Erythroblast (primary cell): ENCODE data around the gene SF3B1.
A peak's percentile ranks its signal among the peaks of the same experiment; 100 is the strongest.
"Not testable (repeated sequence)": the region's sequence is repeated elsewhere in the genome, so short reads cannot be mapped to it uniquely, and the experiment has no call there.

Source experiments
- DNase-seq, 2 experiments: peaks; one replicate each; lab custom pipeline; 2025; lab: John Stamatoyannopoulos, UW
- GATA1 ChIP-seq: IDR thresholded peaks from 2 replicates; pipeline ENCODE4 v1.6.1; 2011; ENCODE audit warnings: low read depth, mild to moderate bottlenecking, control low read depth, low read length, moderate library complexity
- POLR2A ChIP-seq: IDR thresholded peaks from 2 replicates; pipeline ENCODE4 v1.6.1; 2011; ENCODE audit warnings: mild to moderate bottlenecking, low read length

SF3B1 gene

GRCh38 chr2:197450465-197450864 lies 15.6 kb upstream of the SF3B1 start:
- TF ChIP-seq POLR2A = no peak
- no peak for TF ChIP-seq GATA1
- DNase-seq = no peak

GRCh38 chr2:197446844-197447243 lies 12.0 kb upstream of the SF3B1 start:
- DNase-seq = peak; percentile 49 to 50
- TF ChIP-seq GATA1 (no peak), POLR2A (no peak)

DNA sequence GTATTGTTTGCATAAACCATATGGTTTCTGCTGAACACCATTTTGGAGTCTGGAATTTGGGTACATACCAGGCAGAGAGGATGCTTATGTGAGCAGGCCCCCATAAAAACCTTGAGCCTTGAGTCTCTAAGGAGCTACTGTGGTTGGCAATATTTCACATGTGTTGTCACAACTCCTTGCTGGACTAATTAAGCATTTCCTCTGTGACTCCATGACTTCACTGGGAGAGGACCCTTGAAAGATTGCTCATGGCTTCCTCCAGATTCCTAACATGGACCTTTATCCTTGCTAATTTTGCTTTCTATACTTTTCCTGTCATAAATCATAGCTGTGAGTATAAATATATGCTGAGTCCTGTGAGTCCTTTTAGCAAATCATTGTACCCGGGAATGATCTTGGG lies 10.9 kb upstream of the SF3B1 start:
- no peak for TF ChIP-seq POLR2A
- no peak for TF ChIP-seq GATA1
- DNase-seq = no peak

- no peak for DNase-seq
- TF ChIP-seq GATA1 (no peak), POLR2A (no peak)
Observed at GRCh38 chr2:197442857-197443256, 8.0 kb upstream of the SF3B1 start.

- no peak for TF ChIP-seq POLR2A
- no peak for TF ChIP-seq GATA1
- no peak for DNase-seq
Observed at GRCh38 chr2:197437380-197437779, 2.6 kb upstream of the SF3B1 start.

DNA sequence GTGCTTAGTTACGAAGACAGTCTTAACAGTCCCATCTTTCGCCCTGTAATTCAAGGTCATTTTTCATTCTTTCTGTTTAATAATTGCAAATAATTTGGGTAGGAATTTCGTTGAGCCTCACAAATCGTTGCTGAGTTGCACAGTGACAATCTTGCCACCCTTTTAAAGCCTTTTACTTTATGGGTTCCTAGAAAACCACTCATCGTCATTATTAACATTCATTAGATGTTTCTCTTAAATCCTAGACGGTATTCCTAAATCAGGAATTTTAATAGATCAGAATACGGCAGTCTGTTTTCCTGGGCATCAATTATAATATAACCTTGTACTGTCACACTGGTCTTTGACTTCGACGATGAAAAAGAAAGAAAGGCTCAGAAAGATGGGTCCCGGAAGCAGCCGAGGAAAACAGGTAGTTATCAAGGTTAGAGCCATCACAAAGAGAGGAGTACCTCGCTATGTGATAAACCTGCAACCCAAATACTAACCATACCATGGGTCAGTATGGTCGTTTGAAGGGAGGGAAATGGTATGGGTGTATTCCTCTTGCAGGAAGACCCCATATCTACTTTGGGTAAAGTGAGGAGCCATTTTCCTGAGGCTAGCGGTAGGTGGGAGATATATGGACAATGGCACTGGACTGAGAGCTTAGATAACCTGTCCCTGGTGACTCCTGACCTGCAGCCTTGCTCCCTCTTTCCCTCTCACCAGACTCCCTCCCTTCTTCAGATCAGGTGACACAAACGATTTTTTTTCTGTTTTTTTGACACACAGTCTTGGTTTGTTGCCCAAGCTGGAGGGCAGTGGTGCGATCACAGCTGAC lies 981 bp upstream of the SF3B1 start:
- TF ChIP-seq GATA1 = no peak
- TF ChIP-seq POLR2A = no peak
- DNase-seq = peak in 1 of 2 experiments; percentile 47

DNA sequence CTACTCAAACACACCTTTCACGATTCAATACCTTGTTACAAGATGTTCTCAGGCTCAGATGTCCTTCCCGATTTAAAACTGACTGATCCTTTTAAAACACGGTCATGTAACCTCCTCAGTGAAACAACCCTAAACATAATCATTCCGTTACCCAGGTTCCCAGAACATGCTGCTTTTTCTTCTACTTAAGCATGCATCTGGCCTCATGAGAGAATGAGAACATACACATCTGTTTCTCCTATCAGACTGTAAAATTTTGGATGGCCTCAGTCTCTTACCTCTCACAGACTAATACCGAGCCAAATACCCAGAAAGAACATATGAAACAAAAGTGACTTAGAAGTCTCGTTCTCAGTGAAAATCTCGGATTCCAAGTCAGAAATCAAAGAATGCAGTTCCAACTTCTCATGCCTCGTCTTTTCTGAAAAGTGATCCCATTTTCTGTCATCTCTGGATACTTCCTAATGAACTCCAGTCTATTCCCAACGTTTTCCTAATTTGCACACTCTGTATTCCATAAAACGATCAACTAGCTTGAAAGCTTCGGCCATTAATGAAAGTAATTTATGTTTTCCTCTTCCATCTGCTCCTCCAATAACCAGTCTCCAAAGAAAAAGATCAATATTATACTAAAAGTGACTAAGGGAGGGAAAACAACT lies 919 bp downstream of the SF3B1 start:
- DNase-seq = peak in 1 of 2 experiments; percentile 46
- no peak for TF ChIP-seq POLR2A
- TF ChIP-seq GATA1 = no peak

GRCh38 chr2:197432527-197432926 lies 2.3 kb downstream of the SF3B1 start:
- DNase-seq = not testable (repeated sequence)

GRCh38 chr2:197431858-197432257 lies 3.0 kb downstream of the SF3B1 start:
- no peak for DNase-seq
- TF ChIP-seq POLR2A = no peak
- TF ChIP-seq GATA1 = no peak

DNA sequence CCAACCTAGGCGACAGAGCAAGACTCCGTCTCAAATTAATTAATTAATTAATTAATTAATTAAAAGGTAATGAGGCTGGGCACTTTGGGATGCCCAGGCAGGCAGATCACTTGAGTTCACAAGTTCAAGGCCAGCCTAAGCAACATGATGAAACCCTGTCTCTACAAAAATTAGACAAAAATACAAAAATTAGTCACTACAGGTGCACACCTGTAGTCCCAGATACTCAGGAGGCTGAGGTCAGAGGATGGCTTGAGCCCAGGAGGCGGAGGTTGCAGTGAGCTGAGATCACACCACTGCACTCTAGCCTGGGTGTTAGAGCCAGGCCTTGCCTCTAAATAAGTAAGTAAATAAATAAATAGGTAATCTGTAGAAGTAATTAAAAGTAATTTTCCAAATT lies 6.8 kb downstream of the SF3B1 start:
- DNase-seq = no peak
- TF ChIP-seq GATA1 = no peak
- no peak for TF ChIP-seq POLR2A

DNA sequence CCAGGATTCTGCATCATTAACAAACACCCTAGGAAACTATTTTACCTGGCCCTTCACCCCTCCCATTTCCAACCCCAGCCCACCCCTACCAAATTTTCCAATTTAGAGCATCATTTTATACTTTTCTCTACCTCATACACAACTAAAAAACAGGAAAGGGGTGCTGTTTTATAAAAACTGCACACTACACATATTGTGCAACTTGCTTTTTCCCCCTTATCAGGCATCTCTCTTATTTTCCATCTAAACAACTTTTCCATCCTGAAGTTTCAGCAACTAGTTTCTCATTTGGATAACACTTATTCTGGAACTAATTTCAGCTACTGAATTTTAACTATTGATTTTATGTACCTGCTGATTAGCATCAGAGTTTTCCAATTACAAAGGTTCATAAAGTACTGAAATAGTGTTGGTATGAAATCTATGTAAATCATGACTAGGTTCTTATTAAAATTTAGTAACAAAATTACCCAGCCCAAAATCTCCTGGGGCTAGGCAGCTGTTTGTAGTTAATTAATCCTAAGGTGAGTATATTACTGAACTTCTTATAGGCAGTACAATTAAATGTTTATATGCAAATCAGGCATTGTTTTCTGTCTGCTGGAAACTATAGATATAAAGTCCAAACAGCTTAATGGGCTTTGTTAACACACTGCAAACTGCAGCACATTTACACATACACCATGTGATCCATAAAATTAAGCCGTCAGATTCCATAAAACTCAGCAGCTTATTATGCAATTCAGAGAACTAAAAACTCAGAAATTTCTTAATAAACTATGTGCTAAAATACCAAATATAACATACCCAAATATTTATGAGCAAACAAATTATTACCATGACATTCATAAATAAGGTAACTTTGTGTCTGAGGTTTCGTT lies 7.9 kb downstream of the SF3B1 start:
- TF ChIP-seq GATA1 = no peak
- TF ChIP-seq POLR2A = no peak
- DNase-seq = peak; percentile 3 to 29

- DNase-seq = peak; percentile 24 to 37
- no peak for TF ChIP-seq POLR2A
- TF ChIP-seq GATA1 = no peak
Observed at GRCh38 chr2:197425550-197425949, 9.3 kb downstream of the SF3B1 start.

- no peak for DNase-seq
- TF ChIP-seq POLR2A = no peak
- TF ChIP-seq GATA1 = no peak
Observed at GRCh38 chr2:197423307-197423706, 11.5 kb downstream of the SF3B1 start.

DNA sequence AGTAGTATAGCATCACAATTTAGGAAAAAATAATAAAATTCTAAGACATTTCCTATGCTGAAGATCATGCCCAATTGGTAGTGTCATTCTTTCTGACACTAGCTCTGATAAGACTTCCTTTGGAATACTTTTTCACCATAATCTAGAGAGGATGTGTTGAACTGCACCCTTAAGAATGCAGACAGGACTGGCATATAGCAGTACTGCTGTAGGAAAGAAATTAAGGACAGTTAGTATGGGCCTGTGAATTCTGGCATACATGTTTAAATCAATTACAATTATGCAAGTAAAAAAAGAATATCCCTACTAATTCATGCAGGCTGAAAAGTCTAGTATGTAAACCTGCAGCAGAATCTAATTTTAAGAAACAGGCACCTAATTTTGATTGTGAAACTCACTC lies 15.4 kb downstream of the SF3B1 start:
- no peak for TF ChIP-seq POLR2A
- TF ChIP-seq GATA1 = no peak
- DNase-seq = no peak
